Left lung (tissue), 10 donors: ENCODE measurements around the gene TUBA1C. TPM values are rescaled to one million over a fixed set of nuclear protein-coding genes. Genes with fewer than 3 reads are reported as not detected.

ENCODE experiments used
- ATAC-seq: fragments of 200-7000 bp; cut with Tn5 transposase; one replicate; pipeline ENCODE4 v1.9.1; 2020; ENCODE audit warnings: moderate library complexity
- DNase-seq, 4 donors: peaks; one replicate each; pipeline ENCODE4 v3.0.0-alpha.2; 2013 to 2020
- H3K27ac ChIP-seq, 2 donors: fragments of 200-600 bp; sonication (generic) in 1 of 2; one replicate each; pipeline versions ENCODE4 v1.5.0 to v1.8.0; 2020 to 2021
- H3K27me3 ChIP-seq, 2 donors: fragments of 200-600 bp; sonication (generic) in 1 of 2; one replicate each; pipeline versions ENCODE4 v1.5.0 to v1.8.0; 2020 to 2021
- H3K36me3 ChIP-seq, 2 donors: fragments of 200-600 bp; sonication (generic) in 1 of 2; one replicate each; pipeline versions ENCODE4 v1.5.0 to v1.8.0; 2020 to 2021
- H3K4me1 ChIP-seq, 2 donors: fragments of 200-600 bp; one replicate each; pipeline ENCODE4 v1.8.0; 2021
- H3K4me3 ChIP-seq, 2 donors: fragments of 200-600 bp; sonication (generic) in 1 of 2; one replicate each; pipeline versions ENCODE4 v1.5.0 to v1.8.0; 2020 to 2021; ENCODE audit warnings: mild to moderate bottlenecking in 1 of 2
- H3K9me3 ChIP-seq, 2 donors: fragments of 200-600 bp; sonication (generic) in 1 of 2; one replicate each; pipeline versions ENCODE4 v1.5.0 to v1.8.0; 2020 to 2021
- intact Hi-C, 2 donors: fragments of 100-400 bp; cut with DNase I; formaldehyde crosslinking; loops; one replicate each; pipeline versions ENCODE4 v1.11.2 to v1.14.2; 2022
- polyA plus RNA-seq, 6 donors: library from polyadenylated mRNA; unstranded; fragments of 120-200 nt; gene quantifications; one replicate each; pipeline ENCODE4 v1.2.1, GENCODE V29; 2013; ENCODE audit not compliant: insufficient read length in 6 of 6
- total RNA-seq, 2 donors: library from RNA; stranded (reverse); fragmentation: NEBNext Ultra II Directional; extraction: Animal tissue kit (Norgen Biotek cat#: 25700); gene quantifications; one replicate each; pipeline ENCODE4 v1.2.1, GENCODE V29; 2021
- TF ChIP-seq, protein P1 (sequence below), 2 donors: fragments of 200-600 bp; sonication (generic) in 1 of 2; IDR thresholded peaks; one replicate each; pipeline versions ENCODE4 v1.5.0 to v1.8.0; 2021; ENCODE audit warnings: antibody characterized with exemption in 2 of 2
- donor health status: DM: no; HTN: yes; CAD: no.
- donor health status: DM: no; HTN: no; CAD: no.

The TUBA1C gene
- total and polyA plus RNA-seq, 8 donors = 112 to 235 (median 160) TPM

DNA sequence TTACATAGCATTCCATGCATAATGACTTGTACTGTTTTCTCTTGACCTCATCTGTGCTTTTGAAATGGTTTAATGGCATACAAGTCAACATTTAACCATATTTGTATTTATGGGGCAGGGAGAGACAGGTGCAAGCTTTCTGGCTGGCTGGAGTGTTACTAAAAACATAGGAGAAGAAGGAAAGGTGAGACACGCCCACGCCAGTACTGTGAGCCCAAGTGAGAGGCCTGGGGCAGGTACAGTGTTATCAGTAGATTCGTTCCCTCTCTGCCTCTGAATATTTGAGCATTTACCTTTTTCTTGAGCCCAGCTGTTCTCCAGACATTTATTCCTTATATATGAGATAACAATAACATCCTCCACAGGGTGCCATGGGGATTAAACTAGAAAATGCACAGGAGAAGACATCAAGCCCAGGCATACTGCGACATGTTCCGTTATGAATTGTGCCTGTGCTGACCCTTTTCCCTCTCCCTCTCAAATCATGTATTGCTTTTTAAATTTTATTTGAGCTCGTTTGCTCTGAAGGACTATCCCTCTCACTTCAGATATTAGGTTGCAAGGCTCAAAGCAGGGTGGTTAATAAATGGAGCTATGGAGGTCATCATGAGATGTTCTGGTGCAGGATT, 34.6 kb upstream of the TUBA1C start:
- DNase-seq (no peak), ATAC-seq (no peak)
- H3K27me3 ChIP-seq = no peaks in the 10 kb centered on the region
- TF ChIP-seq, protein P1, sequence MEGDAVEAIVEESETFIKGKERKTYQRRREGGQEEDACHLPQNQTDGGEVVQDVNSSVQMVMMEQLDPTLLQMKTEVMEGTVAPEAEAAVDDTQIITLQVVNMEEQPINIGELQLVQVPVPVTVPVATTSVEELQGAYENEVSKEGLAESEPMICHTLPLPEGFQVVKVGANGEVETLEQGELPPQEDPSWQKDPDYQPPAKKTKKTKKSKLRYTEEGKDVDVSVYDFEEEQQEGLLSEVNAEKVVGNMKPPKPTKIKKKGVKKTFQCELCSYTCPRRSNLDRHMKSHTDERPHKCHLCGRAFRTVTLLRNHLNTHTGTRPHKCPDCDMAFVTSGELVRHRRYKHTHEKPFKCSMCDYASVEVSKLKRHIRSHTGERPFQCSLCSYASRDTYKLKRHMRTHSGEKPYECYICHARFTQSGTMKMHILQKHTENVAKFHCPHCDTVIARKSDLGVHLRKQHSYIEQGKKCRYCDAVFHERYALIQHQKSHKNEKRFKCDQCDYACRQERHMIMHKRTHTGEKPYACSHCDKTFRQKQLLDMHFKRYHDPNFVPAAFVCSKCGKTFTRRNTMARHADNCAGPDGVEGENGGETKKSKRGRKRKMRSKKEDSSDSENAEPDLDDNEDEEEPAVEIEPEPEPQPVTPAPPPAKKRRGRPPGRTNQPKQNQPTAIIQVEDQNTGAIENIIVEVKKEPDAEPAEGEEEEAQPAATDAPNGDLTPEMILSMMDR (IDR thresholded peaks at IDR 0.05) = no peak
- no peaks in the 10 kb centered on the region for H3K36me3 ChIP-seq
- intact Hi-C loops = loop anchor here in 1 of 2 donors (5.0 to 10.0 kb wide), 2 partner anchors 33 to 145 kb away; no protein-coding TSS in a partner anchor
- H3K4me3 ChIP-seq = no peak overlapping the region
- peaks cover 13 to 60% of the 10 kb centered on the region in 2 donors for H3K4me1 ChIP-seq
- H3K9me3 ChIP-seq = no peaks in the 10 kb centered on the region
- H3K27ac ChIP-seq = peak overlapping the region; percentile 26 to 99

GRCh38 chr12:49230805-49231194, 34.1 kb upstream of the TUBA1C start:
- no peaks in the 10 kb centered on the region for H3K9me3 ChIP-seq
- ATAC-seq = no peak
- peak overlapping the region in 1 of 2 donors; percentile 99 for H3K27ac ChIP-seq
- no peaks in the 10 kb centered on the region for H3K27me3 ChIP-seq
- no peaks in the 10 kb centered on the region for H3K36me3 ChIP-seq
- TF ChIP-seq, protein P1 (IDR thresholded peaks at IDR 0.05) = no peak
- no peak for DNase-seq
- H3K4me1 ChIP-seq = peaks cover 13 to 57% of the 10 kb centered on the region in 2 donors
- no peak overlapping the region for H3K4me3 ChIP-seq
- intact Hi-C loops = loop anchor here in 1 of 2 donors (5.0 to 10.0 kb wide), 2 partner anchors 33 to 146 kb away; no protein-coding TSS in a partner anchor

DNA sequence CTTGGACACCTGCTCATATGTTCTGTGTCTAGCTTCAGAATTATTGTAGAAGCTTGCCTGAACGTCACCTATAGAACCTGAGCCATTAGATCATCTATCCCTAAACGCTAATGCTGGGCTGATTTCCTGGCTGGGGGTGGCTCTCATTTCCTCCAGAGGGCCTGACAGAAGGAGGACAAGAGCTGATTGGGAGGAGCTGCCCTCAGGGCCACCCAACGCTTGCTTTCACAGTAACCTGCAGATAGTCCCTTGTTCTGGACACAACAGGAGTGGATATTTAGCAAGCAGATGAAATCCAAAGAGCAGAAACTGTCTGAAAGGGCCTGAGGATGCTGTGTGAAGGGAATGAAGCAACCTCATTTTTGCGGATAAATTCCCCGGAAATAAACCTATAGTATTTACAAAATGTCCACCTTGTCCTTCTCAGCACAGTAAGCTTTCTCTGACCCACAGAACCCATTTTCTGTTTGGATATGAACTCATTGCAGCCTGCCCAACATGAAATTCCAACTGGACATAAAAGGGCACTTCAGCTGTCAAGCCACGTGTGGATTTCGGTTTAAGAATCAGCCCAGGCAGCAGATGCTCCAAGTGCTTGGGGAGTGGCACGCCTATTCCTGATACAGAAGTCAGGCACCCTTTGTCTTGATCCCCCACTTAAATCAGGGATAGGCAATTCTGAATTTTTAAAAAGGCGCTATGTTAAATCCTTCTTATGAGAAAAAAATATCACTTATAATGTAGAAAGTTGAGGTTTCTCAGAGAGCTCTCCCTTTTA, 32.8 kb upstream of the TUBA1C start:
- H3K9me3 ChIP-seq = no peaks in the 10 kb centered on the region
- intact Hi-C loops = loop anchor here in 1 of 2 donors (5.0 to 10.0 kb wide), 2 partner anchors 35 to 147 kb away; no protein-coding TSS in a partner anchor
- peak overlapping the region; percentile 98 to 99 for H3K27ac ChIP-seq
- TF ChIP-seq, protein P1 (IDR thresholded peaks at IDR 0.05) = no peak
- H3K36me3 ChIP-seq = no peaks in the 10 kb centered on the region
- no peaks in the 10 kb centered on the region for H3K27me3 ChIP-seq
- DNase-seq (no peak), ATAC-seq (no peak)
- no peak overlapping the region for H3K4me3 ChIP-seq
- peaks cover 13 to 52% of the 10 kb centered on the region in 2 donors for H3K4me1 ChIP-seq

GRCh38 chr12:49232940-49233841, 31.7 kb upstream of the TUBA1C start:
- ATAC-seq = no peak

More at GRCh38 chr12:49232940-49233841, 31.7 kb upstream of the TUBA1C start:
- no peaks in the 10 kb centered on the region for H3K36me3 ChIP-seq
- peak overlapping the region; percentile 98 to 99 for H3K27ac ChIP-seq
- no peaks in the 10 kb centered on the region for H3K9me3 ChIP-seq
- H3K27me3 ChIP-seq = no peaks in the 10 kb centered on the region
- peak overlapping the region in 1 of 2 donors; percentile 60 for H3K4me3 ChIP-seq
- peak; percentile 49 to 80 (median 60) for DNase-seq
- intact Hi-C loops = loop anchor here in 1 of 2 donors (5.0 to 10.0 kb wide), 2 partner anchors 36 to 148 kb away; no protein-coding TSS in a partner anchor
- TF ChIP-seq, protein P1 (IDR thresholded peaks at IDR 0.05) = no peak
- H3K4me1 ChIP-seq = peaks cover 13 to 52% of the 10 kb centered on the region in 2 donors
